GM19468 (cell line): Measurements from ENCODE around the gene ATP1A4.
"Not testable (repeated sequence)": the region's sequence is repeated elsewhere in the genome, so short reads cannot be mapped to it uniquely, and the experiment has no call there.

ENCODE experiments used
- ATAC-seq: cut with Tn5 transposase; IDR thresholded peaks from one replicate; pipeline ENCODE4 v1.9.1; 2021; ENCODE audit warnings: mild to moderate bottlenecking, moderate library complexity, moderate number of reproducible peaks; ENCODE audit not compliant: unreplicated experiment; ENCODE audit errors: extremely low read depth

ATP1A4 gene

GRCh38 chr1:160151303-160151702 lies at the start of gene ATP1A4:
Gene ATP1A4, plus strand, starts transcription at chr1:160151603. Its CDS starts 438 bp downstream, at chr1:160152041.
- ATAC-seq: no peak

- no peak for ATAC-seq
Observed at GRCh38 chr1:160101717-160102522, 49.5 kb upstream of the ATP1A4 start.

- ATAC-seq: no peak
Observed at GRCh38 chr1:160103658-160104408, 47.6 kb upstream of the ATP1A4 start.

GRCh38 chr1:160104486-160104885 lies 46.9 kb upstream of the ATP1A4 start:
- ATAC-seq: no peak

GRCh38 chr1:160105155-160105554 lies 46.2 kb upstream of the ATP1A4 start:
- no peak for ATAC-seq

GRCh38 chr1:160107512-160107911 lies 43.9 kb upstream of the ATP1A4 start:
- ATAC-seq: no peak

GRCh38 chr1:160108888-160109662 lies 42.3 kb upstream of the ATP1A4 start:
- ATAC-seq: no peak

- ATAC-seq: no peak
Observed at GRCh38 chr1:160109686-160110085, 41.7 kb upstream of the ATP1A4 start.

- ATAC-seq: not testable (repeated sequence)
Observed at GRCh38 chr1:160111462-160111861, 39.9 kb upstream of the ATP1A4 start.

GRCh38 chr1:160112357-160112756 lies 39.0 kb upstream of the ATP1A4 start:
- no peak for ATAC-seq

- ATAC-seq: no peak
Observed at GRCh38 chr1:160113407-160113806, 38.0 kb upstream of the ATP1A4 start.

GRCh38 chr1:160114085-160114484 lies 37.3 kb upstream of the ATP1A4 start:
- ATAC-seq: no peak

- ATAC-seq: no peak
Observed at GRCh38 chr1:160115545-160116282, 35.7 kb upstream of the ATP1A4 start, which contains the start of gene ATP1A2. Gene ATP1A2, plus strand, starts transcription at chr1:160115759. Its CDS starts 103 bp downstream, at chr1:160115862.

GRCh38 chr1:160116283-160117147 lies 34.9 kb upstream of the ATP1A4 start:
- no peak for ATAC-seq

- no peak for ATAC-seq
Observed at GRCh38 chr1:160117300-160117699, 34.1 kb upstream of the ATP1A4 start.

GRCh38 chr1:160117709-160118183 lies 33.7 kb upstream of the ATP1A4 start:
- ATAC-seq: no peak

- ATAC-seq: no peak
Observed at GRCh38 chr1:160118928-160119327, 32.5 kb upstream of the ATP1A4 start.

GRCh38 chr1:160120797-160121196 lies 30.6 kb upstream of the ATP1A4 start:
- ATAC-seq: no peak

- ATAC-seq: no peak
Observed at GRCh38 chr1:160121388-160121787, 30.0 kb upstream of the ATP1A4 start.
